Gastroesophageal sphincter (tissue), 3 donors: Measurements from ENCODE around the gene TNFSF10.

Experiments
- CTCF ChIP-seq, 4 experiments: fragments of 200-600 bp in 2 of 4; fragments of 450-650 bp in 2 of 4; sonication (generic) in 1 of 4; IDR thresholded peaks; one replicate each; pipeline ENCODE4 v1.5.1; 2017 to 2019; ENCODE audit warnings: antibody characterized with exemption in 4 of 4, mild to moderate bottlenecking in 2 of 4, moderate library complexity in 2 of 4
- EP300 ChIP-seq: sonication (generic); formaldehyde crosslinking; IDR thresholded peaks from one replicate; pipeline ENCODE4 v1.6.1; 2017; ENCODE audit warnings: antibody characterized with exemption, mild to moderate bottlenecking

GRCh38 chr3:172530101-172530561, 6.9 kb upstream of the TNFSF10 start:
- no peak for TF ChIP-seq EP300
- no peak for TF ChIP-seq CTCF (IDR thresholded peaks at IDR 0.05)
